Tibial artery (tissue), 4 donors: ENCODE results near the gene TBCD.
"Not testable (repeated sequence)": the region's sequence is repeated elsewhere in the genome, so short reads cannot be mapped to it uniquely, and the experiment has no call there.

Source experiments
- DNase-seq, 2 donors: peaks; one replicate each; pipeline ENCODE4 v3.0.0-alpha.2; 2019
- H3K27ac ChIP-seq, 2 donors: fragments of 200-600 bp; sonication (generic) in 1 of 2; 1 replicate in 1 of 2; 2 replicates in 1 of 2; pipeline ENCODE4 v1.5.1; 2018 to 2019; ENCODE audit warnings: mild to moderate bottlenecking in 1 of 2
- H3K27me3 ChIP-seq, 2 donors: fragments of 200-600 bp; sonication (generic) in 1 of 2; one replicate each; pipeline versions ENCODE4 v1.5.1 to v1.6.0; 2016 to 2019
- H3K36me3 ChIP-seq, 3 donors: fragments of 200-600 bp; sonication (generic) in 2 of 3; one replicate each; pipeline ENCODE4 v1.5.1; 2016 to 2019; ENCODE audit warnings: mild to moderate bottlenecking in 2 of 3
- H3K4me1 ChIP-seq, 4 donors: fragments of 200-600 bp; sonication (generic) in 2 of 4; 1 replicate in 3 of 4; 2 replicates in 1 of 4; pipeline ENCODE4 v1.5.1; 2016 to 2019
- H3K4me3 ChIP-seq, 2 donors: fragments of 200-600 bp; sonication (generic) in 1 of 2; 1 replicate in 1 of 2; 2 replicates in 1 of 2; pipeline ENCODE4 v1.5.1; 2018 to 2019; ENCODE audit warnings: mild to moderate bottlenecking in 2 of 2
- H3K9me3 ChIP-seq, 3 donors: fragments of 200-600 bp; sonication (generic) in 1 of 3; one replicate each; pipeline ENCODE4 v1.5.1; 2016 to 2019
- intact Hi-C: fragments of 100-400 bp; cut with DNase I; formaldehyde crosslinking; loops from one replicate; pipeline ENCODE4 v1.15.0; 2023; ENCODE audit warnings: low total_unique reads
- TF ChIP-seq, protein P1 (sequence below), 2 experiments: fragments of 200-600 bp in 1 of 2; fragments of 450-650 bp in 1 of 2; IDR thresholded peaks; one replicate each; pipeline ENCODE4 v1.5.1; 2017 to 2019; ENCODE audit warnings: antibody characterized with exemption in 2 of 2, mild to moderate bottlenecking in 1 of 2, moderate library complexity in 1 of 2

Gene TBCD

DNA sequence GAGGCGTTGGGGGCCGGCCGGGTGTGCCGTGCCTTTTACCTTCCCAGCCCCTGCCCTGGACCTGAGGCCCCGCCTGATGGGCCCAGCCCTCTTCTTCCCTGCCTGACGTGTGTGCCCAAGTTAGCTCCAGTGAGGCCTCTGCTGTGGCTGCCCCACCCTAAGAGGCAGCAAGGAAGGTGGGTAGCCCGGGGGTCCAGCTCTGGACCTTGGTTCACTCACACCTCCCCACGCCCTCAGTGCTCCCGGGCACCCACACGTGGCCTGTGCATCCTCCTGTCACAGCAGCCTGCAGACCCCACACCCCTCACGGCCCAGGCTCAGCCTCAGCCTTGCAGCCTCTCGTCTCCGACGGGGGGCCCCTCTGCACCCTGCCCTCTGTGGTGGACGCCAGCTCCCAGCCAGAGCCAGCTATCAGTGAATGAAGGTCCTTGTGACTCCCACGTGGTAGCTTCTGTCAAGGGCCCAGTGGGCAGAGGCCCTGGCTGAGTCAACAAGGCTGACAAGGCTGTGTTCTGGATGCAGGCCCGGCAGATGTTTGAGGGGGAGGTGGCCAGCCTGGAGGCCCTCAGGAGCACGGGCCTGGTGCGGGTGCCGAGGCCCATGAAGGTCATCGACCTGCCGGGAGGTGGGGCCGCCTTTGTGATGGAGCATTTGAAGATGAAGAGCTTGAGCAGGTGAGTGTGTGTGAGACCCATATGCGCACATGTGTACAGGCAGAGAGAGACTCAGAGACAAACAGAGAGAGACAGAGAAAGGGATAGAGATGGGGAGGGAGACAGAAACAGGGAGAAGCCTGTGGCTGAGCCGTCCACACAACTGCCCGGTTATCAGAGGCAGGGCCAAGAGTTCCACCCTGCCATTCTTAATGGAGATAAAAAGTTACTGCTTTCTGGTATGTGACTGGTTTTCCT is 13.6 kb upstream of the TBCD start:
- Histone ChIP-seq H3K4me1 (peaks cover 0 to 26% (median 15%) of the 10 kb centered on the region in 4 donors), H3K4me3 (no peak overlapping the region), H3K9me3 (peaks cover 0 to 14% (median 0%) of the 10 kb centered on the region in 3 donors), H3K27ac (no peak overlapping the region), H3K27me3 (no peaks in the 10 kb centered on the region), H3K36me3 (peaks cover 41 to 53% (median 51%) of the 10 kb centered on the region in 3 donors)
- TF ChIP-seq, protein P1, sequence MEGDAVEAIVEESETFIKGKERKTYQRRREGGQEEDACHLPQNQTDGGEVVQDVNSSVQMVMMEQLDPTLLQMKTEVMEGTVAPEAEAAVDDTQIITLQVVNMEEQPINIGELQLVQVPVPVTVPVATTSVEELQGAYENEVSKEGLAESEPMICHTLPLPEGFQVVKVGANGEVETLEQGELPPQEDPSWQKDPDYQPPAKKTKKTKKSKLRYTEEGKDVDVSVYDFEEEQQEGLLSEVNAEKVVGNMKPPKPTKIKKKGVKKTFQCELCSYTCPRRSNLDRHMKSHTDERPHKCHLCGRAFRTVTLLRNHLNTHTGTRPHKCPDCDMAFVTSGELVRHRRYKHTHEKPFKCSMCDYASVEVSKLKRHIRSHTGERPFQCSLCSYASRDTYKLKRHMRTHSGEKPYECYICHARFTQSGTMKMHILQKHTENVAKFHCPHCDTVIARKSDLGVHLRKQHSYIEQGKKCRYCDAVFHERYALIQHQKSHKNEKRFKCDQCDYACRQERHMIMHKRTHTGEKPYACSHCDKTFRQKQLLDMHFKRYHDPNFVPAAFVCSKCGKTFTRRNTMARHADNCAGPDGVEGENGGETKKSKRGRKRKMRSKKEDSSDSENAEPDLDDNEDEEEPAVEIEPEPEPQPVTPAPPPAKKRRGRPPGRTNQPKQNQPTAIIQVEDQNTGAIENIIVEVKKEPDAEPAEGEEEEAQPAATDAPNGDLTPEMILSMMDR (IDR thresholded peaks at IDR 0.05), result no peak
- no peak for DNase-seq
- intact Hi-C loops, result no loop called here

DNA sequence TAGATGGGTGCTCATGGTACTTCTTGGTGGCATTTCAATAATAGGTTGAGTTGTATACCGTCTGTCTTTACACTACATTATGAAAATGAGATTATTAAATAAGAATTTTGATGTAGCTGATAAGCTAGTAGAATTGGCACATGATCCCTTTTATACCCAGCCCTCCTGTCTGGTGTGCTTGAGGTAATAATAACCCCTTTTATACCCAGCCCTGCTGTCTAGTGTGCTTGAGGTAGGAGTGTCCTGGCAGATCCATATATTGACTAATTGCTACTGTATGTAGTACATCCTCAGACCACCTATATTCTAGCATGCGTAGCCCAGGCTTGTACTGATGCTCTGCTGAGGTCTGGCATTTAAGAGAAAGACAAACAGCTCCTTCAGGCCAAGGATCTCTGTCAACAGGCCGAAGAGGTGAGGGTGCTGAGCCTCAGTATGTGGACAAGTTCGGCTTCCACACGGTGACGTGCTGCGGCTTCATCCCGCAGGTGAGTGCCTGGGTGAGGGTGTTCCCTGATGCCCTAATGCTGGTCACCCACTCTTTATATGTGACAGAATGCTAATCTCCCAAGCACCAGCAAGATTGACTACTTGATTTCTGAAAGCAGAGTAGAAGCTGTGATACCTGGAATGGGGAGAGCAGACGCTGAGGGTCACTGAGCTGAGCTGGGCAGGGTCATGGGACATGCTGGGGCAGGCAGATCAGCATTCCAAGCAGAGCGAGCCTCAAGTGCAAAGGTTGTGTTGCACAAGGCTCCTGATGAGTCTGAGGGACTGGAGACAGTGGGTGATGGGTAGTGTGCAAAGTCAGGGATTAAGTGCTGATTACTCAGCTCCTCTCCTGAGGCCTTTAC is 10.7 kb upstream of the TBCD start:
- TF ChIP-seq, protein P1 (IDR thresholded peaks at IDR 0.05), result no peak
- H3K9me3 ChIP-seq, result peaks cover 0 to 14% (median 7%) of the 10 kb centered on the region in 3 donors
- no peak overlapping the region for H3K27ac ChIP-seq
- peaks cover 42 to 61% (median 58%) of the 10 kb centered on the region in 3 donors for H3K36me3 ChIP-seq
- peaks cover 0 to 15% (median 4%) of the 10 kb centered on the region in 4 donors for H3K4me1 ChIP-seq
- H3K4me3 ChIP-seq, result no peak overlapping the region
- no peaks in the 10 kb centered on the region for H3K27me3 ChIP-seq
- DNase-seq, result no peak
- intact Hi-C loops, result no loop called here

DNA sequence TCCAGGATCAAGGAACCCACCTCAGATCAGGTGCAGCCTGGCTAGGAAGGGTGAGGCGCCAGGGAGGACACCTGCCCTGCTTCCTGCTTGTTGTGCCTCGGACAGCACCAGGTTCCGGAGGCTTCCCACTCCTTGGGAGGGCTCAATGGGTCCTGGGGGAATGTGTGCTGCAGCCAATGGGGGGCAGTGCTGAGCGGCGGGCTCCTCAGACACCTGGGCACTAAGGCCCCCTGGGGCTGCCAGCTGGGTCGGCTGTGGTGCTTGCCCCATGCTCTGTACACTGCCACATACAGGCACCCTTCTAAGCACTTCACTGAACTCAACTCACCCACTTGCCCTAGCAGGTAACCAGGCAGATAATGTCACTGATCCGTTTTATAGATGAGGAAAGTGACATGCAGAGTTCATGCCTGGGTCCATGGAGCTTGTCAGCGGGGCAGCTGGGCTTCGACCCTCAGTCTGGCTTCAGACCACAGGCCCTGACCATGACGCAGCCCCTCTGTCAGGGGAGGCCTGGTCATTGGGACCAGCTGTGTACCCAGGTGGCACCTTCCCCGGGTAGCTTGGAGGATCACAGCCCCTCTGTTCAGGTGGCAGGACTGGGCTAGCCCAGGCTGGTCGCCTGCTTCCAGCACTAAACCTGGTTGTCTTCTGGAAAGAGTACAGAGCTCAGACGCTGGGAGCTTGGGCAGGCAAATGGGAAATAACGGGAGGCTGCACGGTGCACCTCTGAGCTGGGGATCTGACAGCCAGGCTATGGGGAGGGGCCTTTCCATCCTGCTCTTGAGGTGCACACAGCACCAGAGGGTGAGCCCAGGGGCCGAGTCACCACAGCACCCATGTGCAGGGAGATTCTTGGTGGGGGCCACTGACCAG is 8.3 kb upstream of the TBCD start:
- no peak overlapping the region for H3K27ac ChIP-seq
- H3K9me3 ChIP-seq, result peaks cover 0 to 14% (median 10%) of the 10 kb centered on the region in 3 donors
- intact Hi-C loops, result no loop called here
- no peaks in the 10 kb centered on the region for H3K27me3 ChIP-seq
- no peak for DNase-seq
- no peaks in the 10 kb centered on the region for H3K4me1 ChIP-seq
- H3K36me3 ChIP-seq, result peaks cover 42 to 54% (median 53%) of the 10 kb centered on the region in 3 donors
- TF ChIP-seq, protein P1 (IDR thresholded peaks at IDR 0.05), result no peak
- no peak overlapping the region for H3K4me3 ChIP-seq

DNA sequence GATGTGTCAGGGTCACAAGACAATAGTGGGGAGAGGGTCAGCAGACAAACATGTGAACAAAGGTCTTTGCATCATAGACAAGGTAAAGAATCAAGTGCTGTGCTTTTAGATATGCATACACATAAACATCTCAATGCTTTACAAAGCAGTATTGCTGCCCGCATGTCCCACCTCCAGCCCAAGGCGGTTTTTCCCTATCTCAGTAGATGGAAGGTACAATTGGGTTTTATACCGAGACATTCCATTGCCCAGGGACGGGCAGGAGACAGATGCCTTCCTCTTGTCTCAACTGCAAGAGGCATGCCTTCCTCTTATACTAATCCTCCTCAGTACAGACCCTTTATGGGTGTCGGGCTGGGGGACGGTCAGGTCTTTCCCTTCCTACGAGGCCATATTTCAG is 7.1 kb upstream of the TBCD start:
- Histone ChIP-seq H3K36me3 (peaks cover 36 to 46% (median 46%) of the 10 kb centered on the region in 3 donors), H3K9me3 (peaks cover 0 to 14% (median 10%) of the 10 kb centered on the region in 3 donors)
- H3K4me1 ChIP-seq, H3K27ac ChIP-seq, H3K27me3 ChIP-seq, intact Hi-C loops, DNase-seq, H3K4me3 ChIP-seq: not testable (repeated sequence)

DNA sequence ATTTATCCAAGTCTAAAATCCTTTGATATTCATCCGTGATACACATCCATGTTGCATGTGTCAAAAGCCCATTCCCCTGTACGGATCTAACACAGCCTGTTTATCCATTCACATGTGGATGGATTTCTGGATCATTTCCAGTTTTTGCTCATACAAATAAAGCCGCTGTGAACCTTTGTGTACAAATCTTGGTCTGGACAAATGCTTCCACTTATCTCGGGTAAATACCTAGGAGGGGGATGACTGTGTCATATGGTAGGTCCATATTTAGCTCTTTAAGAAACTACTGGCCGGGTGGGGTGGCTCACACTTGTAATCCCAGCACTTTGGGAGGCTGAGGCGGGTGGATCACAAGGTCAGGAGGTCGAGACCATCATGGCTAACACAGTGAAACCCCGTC is 6.3 kb upstream of the TBCD start:
- intact Hi-C loops, result no loop called here

More for the DNA sequence above, 6.3 kb upstream of the TBCD start:
- TF ChIP-seq, protein P1 (IDR thresholded peaks at IDR 0.05), result no peak
- Histone ChIP-seq H3K27ac (no peak overlapping the region), H3K4me3 (no peak overlapping the region), H3K4me1 (no peaks in the 10 kb centered on the region), H3K9me3 (peaks cover 0 to 10% (median 9%) of the 10 kb centered on the region in 3 donors), H3K36me3 (peaks cover 28 to 38% (median 38%) of the 10 kb centered on the region in 3 donors), H3K27me3 (no peaks in the 10 kb centered on the region)
- DNase-seq, result no peak
